Caco-2 (cell line): ENCODE results near the gene FAM107B. TPM values are rescaled to one million over a fixed set of nuclear protein-coding genes. Genes with fewer than 3 reads are reported as not detected.

Source experiments
- BruUV-seq: library from RNA; stranded (reverse); fragments of 400-500 nt; replicated peaks from 2 replicates; lab custom pipeline; 2021; lab: Mats Ljungman, UMichigan
- CTCF ChIA-PET: fragments of 300-600 bp; sonication (Branson Sonifier 250); formaldehyde crosslinking; loops from one replicate; lab custom pipeline; 2022; ENCODE audit warnings: antibody characterized with exemption; lab: Charles Lee
- POLR2A ChIA-PET: fragments of 300-600 bp; sonication (Branson Sonifier 250); formaldehyde crosslinking; loops from one replicate; lab custom pipeline; 2022; ENCODE audit warnings: antibody characterized with exemption; lab: Charles Lee
- DNase-seq, 2 experiments: peaks; one replicate each; pipeline versions ENCODE4 v3.0.0 to v3.0.0-alpha.2; 2020 to 2022
- H3K27me3 ChIP-seq: replicated peaks from 2 replicates; pipeline ENCODE4 v1.6.0; 2011; ENCODE audit warnings: low read length; ENCODE audit not compliant: control insufficient read depth, insufficient read depth
- H3K36me3 ChIP-seq: 2 replicates; pipeline ENCODE4 v1.5.1; 2011; ENCODE audit warnings: low read length; ENCODE audit not compliant: control insufficient read depth, insufficient read depth
- H3K4me1 ChIP-seq: fragments of 250-450 bp; sonication (Bioruptor Pico); 2 replicates; pipeline ENCODE4 v1.5.1; 2020; ENCODE audit warnings: mild to moderate bottlenecking
- H3K4me3 ChIP-seq: 2 replicates; pipeline ENCODE4 v1.5.1; 2011; ENCODE audit warnings: low read depth, mild to moderate bottlenecking, control low read depth, low read length
- H3K9me3 ChIP-seq: fragments of 250-450 bp; sonication (Bioruptor Pico); 2 replicates; pipeline ENCODE4 v1.5.1; 2020; ENCODE audit warnings: mild to moderate bottlenecking, moderate library complexity
- H3K27ac Mint-ChIP-seq: one replicate; pipeline ENCODE4 v1.8.0; 2022; ENCODE audit warnings: mixed read lengths; ENCODE audit not compliant: unreplicated experiment
- H3K27me3 Mint-ChIP-seq: one replicate; pipeline ENCODE4 v1.8.0; 2022; ENCODE audit warnings: mixed read lengths; ENCODE audit not compliant: insufficient read depth, unreplicated experiment
- H3K36me3 Mint-ChIP-seq: one replicate; pipeline ENCODE4 v1.8.0; 2022; ENCODE audit warnings: mild to moderate bottlenecking, mixed read lengths; ENCODE audit not compliant: insufficient read depth, unreplicated experiment
- H3K4me1 Mint-ChIP-seq: one replicate; pipeline ENCODE4 v1.8.0; 2022; ENCODE audit warnings: low read depth, mixed read lengths; ENCODE audit not compliant: unreplicated experiment
- H3K4me3 Mint-ChIP-seq: one replicate; pipeline ENCODE4 v1.8.0; 2022; ENCODE audit warnings: mild to moderate bottlenecking, moderate library complexity, mixed read lengths; ENCODE audit not compliant: unreplicated experiment
- H3K9me3 Mint-ChIP-seq: one replicate; pipeline ENCODE4 v1.8.0; 2022; ENCODE audit warnings: mixed read lengths; ENCODE audit not compliant: unreplicated experiment
- CTCF ChIP-seq, 2 experiments: fragments of 200-600 bp in 1 of 2; IDR thresholded peaks; 1 replicate in 1 of 2; 2 replicates in 1 of 2; pipeline versions ENCODE4 v1.5.1 to v1.8.0; 2011 to 2022; ENCODE audit warnings: antibody characterized with exemption in 1 of 2, control low read depth in 1 of 2, inconsistent platforms in 1 of 2, low read depth in 1 of 2, low read length in 1 of 2, mild to moderate bottlenecking in 1 of 2, moderate library complexity in 1 of 2; ENCODE audit not compliant: insufficient read depth in 1 of 2, severe bottlenecking in 1 of 2, unreplicated experiment in 1 of 2
- intact Hi-C: fragments of 100-400 bp; cut with micrococcal nuclease; formaldehyde crosslinking; loops from one replicate; pipeline ENCODE4 v1.10.0; 2022; ENCODE audit not compliant: unreplicated experiment
- total RNA-seq: library from RNA; stranded (reverse); gene quantifications from 2 replicates; pipeline ENCODE4 v1.2.3, GENCODE V29; 2022

Gene FAM107B
- total RNA-seq, 1 experiment from 2014 or later, result 206 TPM

- H3K27me3 ChIP-seq, result no peaks in the 10 kb centered on the region
- POLR2A ChIA-PET, result no interaction called here
- no peak for TF ChIP-seq CTCF (IDR thresholded peaks at IDR 0.05; ENCODE audit: insufficient read depth in 1 of 2, low read depth in 1 of 2, low read length in 1 of 2, severe bottlenecking in 1 of 2, unreplicated experiment in 1 of 2)
- no peak overlapping the region for H3K4me3 ChIP-seq
- Mint-ChIP-seq H3K4me3 (no peak overlapping the region), H3K4me1 (peaks cover 8% of the 10 kb centered on the region), H3K27me3 (no peaks in the 10 kb centered on the region), H3K36me3 (no peaks in the 10 kb centered on the region), H3K27ac (no peak overlapping the region), H3K9me3 (peaks cover 7% of the 10 kb centered on the region)
- BruUV-seq, result no TSS peak
- intact Hi-C loops, result no loop called here
- H3K36me3 ChIP-seq, result no peaks in the 10 kb centered on the region
- peaks cover 4% of the 10 kb centered on the region for H3K4me1 ChIP-seq
- no peaks in the 10 kb centered on the region for H3K9me3 ChIP-seq
- CTCF ChIA-PET, result no interaction called here
- no peak for DNase-seq
Observed at GRCh38 chr10:14753441-14753840, 21.3 kb downstream of the FAM107B start.

GRCh38 chr10:14751921-14752320 lies 22.8 kb downstream of the FAM107B start:
- no peak for TF ChIP-seq CTCF (IDR thresholded peaks at IDR 0.05; ENCODE audit: insufficient read depth in 1 of 2, low read depth in 1 of 2, low read length in 1 of 2, severe bottlenecking in 1 of 2, unreplicated experiment in 1 of 2)
- no peaks in the 10 kb centered on the region for H3K36me3 ChIP-seq
- H3K4me1 Mint-ChIP-seq, result peaks cover 8% of the 10 kb centered on the region
- H3K9me3 Mint-ChIP-seq, result peaks cover 5% of the 10 kb centered on the region
- intact Hi-C loops, result no loop called here
- POLR2A ChIA-PET, result no interaction called here
- no peaks in the 10 kb centered on the region for H3K9me3 ChIP-seq
- no TSS peak for BruUV-seq
- H3K4me3 ChIP-seq, result no peak overlapping the region
- no peak overlapping the region for H3K4me3 Mint-ChIP-seq
- H3K36me3 Mint-ChIP-seq, result no peaks in the 10 kb centered on the region
- no peaks in the 10 kb centered on the region for H3K27me3 ChIP-seq
- peaks cover 10% of the 10 kb centered on the region for H3K4me1 ChIP-seq
- no peak for DNase-seq
- no peak overlapping the region for H3K27ac Mint-ChIP-seq
- no peaks in the 10 kb centered on the region for H3K27me3 Mint-ChIP-seq
- CTCF ChIA-PET, result no interaction called here

- no TSS peak for BruUV-seq
- no peak for DNase-seq
Observed at GRCh38 chr10:14751014-14751896, 23.4 kb downstream of the FAM107B start.

More at GRCh38 chr10:14751014-14751896, 23.4 kb downstream of the FAM107B start:
- Mint-ChIP-seq H3K36me3 (no peaks in the 10 kb centered on the region), H3K27me3 (no peaks in the 10 kb centered on the region), H3K27ac (no peak overlapping the region), H3K4me3 (no peak overlapping the region), H3K4me1 (peaks cover 8% of the 10 kb centered on the region), H3K9me3 (peaks cover 10% of the 10 kb centered on the region)
- no peaks in the 10 kb centered on the region for H3K9me3 ChIP-seq
- intact Hi-C loops, result no loop called here
- ChIA-PET CTCF (no interaction called here), POLR2A (interaction anchor here (0.6 kb wide), 1 partner anchor 94 kb away, joined by 5 read pairs; no protein-coding TSS in a partner anchor)
- no peaks in the 10 kb centered on the region for H3K36me3 ChIP-seq
- H3K27me3 ChIP-seq, result no peaks in the 10 kb centered on the region
- H3K4me3 ChIP-seq, result no peak overlapping the region
- H3K4me1 ChIP-seq, result peaks cover 10% of the 10 kb centered on the region
- no peak for TF ChIP-seq CTCF (IDR thresholded peaks at IDR 0.05; ENCODE audit: insufficient read depth in 1 of 2, low read depth in 1 of 2, low read length in 1 of 2, severe bottlenecking in 1 of 2, unreplicated experiment in 1 of 2)
